Heart right ventricle (tissue), 16 donors: ENCODE results near the gene CALD1. TPM values are rescaled to one million over a fixed set of nuclear protein-coding genes. Genes with fewer than 3 reads are reported as not detected.

Source experiments
- ATAC-seq, 8 donors: fragments of 200-7000 bp; cut with Tn5 transposase; one replicate each; pipeline ENCODE4 v1.9.1; 2020; ENCODE audit warnings: mild to moderate bottlenecking in 8 of 8, moderate library complexity in 8 of 8, moderate number of reproducible peaks in 1 of 8
- DNase-seq, 2 donors: peaks; one replicate each; pipeline ENCODE4 v3.0.0-alpha.2; 2020
- H3K27ac ChIP-seq, 10 donors: fragments of 200-600 bp; sonication (generic) in 2 of 10; one replicate each; pipeline versions ENCODE4 v1.5.0 to v1.8.0; 2020 to 2022; ENCODE audit warnings: mild to moderate bottlenecking in 3 of 10
- H3K27me3 ChIP-seq, 7 donors: fragments of 200-600 bp; one replicate each; pipeline ENCODE4 v1.8.0; 2021 to 2022; ENCODE audit warnings: mild to moderate bottlenecking in 2 of 7
- H3K36me3 ChIP-seq, 9 donors: fragments of 200-600 bp; sonication (generic) in 1 of 9; one replicate each; pipeline versions ENCODE4 v1.5.0 to v1.8.0; 2020 to 2022; ENCODE audit warnings: mild to moderate bottlenecking in 2 of 9
- H3K4me1 ChIP-seq, 9 donors: fragments of 200-600 bp; sonication (generic) in 1 of 9; one replicate each; pipeline versions ENCODE4 v1.5.0 to v1.8.0; 2020 to 2022; ENCODE audit warnings: mild to moderate bottlenecking in 4 of 9
- H3K4me3 ChIP-seq, 10 donors: fragments of 200-600 bp; sonication (generic) in 2 of 10; one replicate each; pipeline versions ENCODE4 v1.5.0 to v1.8.0; 2020 to 2022; ENCODE audit warnings: mild to moderate bottlenecking in 7 of 10, moderate library complexity in 2 of 10
- H3K9me3 ChIP-seq, 11 donors: fragments of 200-600 bp in 10 of 11; sonication (generic) in 2 of 11; one replicate each; pipeline versions ENCODE4 v1.5.0 to v1.8.0; 2013 to 2022; ENCODE audit warnings: mild to moderate bottlenecking in 2 of 11, control low read depth in 1 of 11, moderate library complexity in 1 of 11
- CTCF ChIP-seq, 9 donors: fragments of 200-600 bp; sonication (generic) in 2 of 9; IDR thresholded peaks; one replicate each; pipeline versions ENCODE4 v1.5.0 to v1.8.0; 2021 to 2022; ENCODE audit warnings: antibody characterized with exemption in 9 of 9, mild to moderate bottlenecking in 5 of 9, moderate library complexity in 1 of 9
- WGBS, 2 donors: extraction: QIAGEN DNeasy Blood & Tissue Kit; methylation state at CpG; one replicate each; pipeline ENCODE4 v1.1.7; 2013; ENCODE audit warnings: inconsistent platforms in 1 of 2; 5-methylcytosine and 5-hydroxymethylcytosine counted together
- intact Hi-C, 10 donors: fragments of 100-400 bp; cut with DNase I; formaldehyde crosslinking; loops; one replicate each; pipeline versions ENCODE4 v1.11.1 to v1.14.2; 2022
- polyA plus RNA-seq, 2 donors: library from polyadenylated mRNA; stranded (reverse); fragments of 200-250 nt; gene quantifications; one replicate each; pipeline ENCODE4 v1.2.3, GENCODE V29; 2013
- total RNA-seq, 10 donors: library from RNA; stranded (reverse); fragmentation: NEBNext Ultra II Directional in 3 of 10; extraction: Animal tissue kit (Norgen Biotek cat#: 25700) in 3 of 10; gene quantifications; one replicate each; pipeline versions ENCODE4 v1.2.1 to v1.2.4, GENCODE V29; 2021 to 2023
- donor health status: Arrhythmogenic right ventricular cardiomyopathy.
- donor health status: ischemic (EF 13 %, LVEDD 7.1; RV severe dilation, severe dysfunction).
- donor health status: healthy with polysubstance abuse.
- donor health status: DM: no; HTN: yes; CAD: no.
- donor health status: DM: no; HTN: no; CAD: no.
- donor health status: ischemic (EF 25% LVEDD 6.9; RV normal size, moderate dysfunction).
- donor health status: ischemic (EF 25% LVEDD 5.7; RV mildly dilated, moderate dysfunction).
- donor health status: healthy.
- donor health status: DM: yes; HTN: yes; CAD: no.
- donor health status: Ischemic cardiomyopathy.
- donor health status: ischemic (EF 35%, LVEDD 5.7; RV mildly dilated, moderate dysfunction).
- donor health status: nonischemic (EF 11% LVEDD 7.7; RV severe dilation, severe dysfunction).
- donor health status: DM: yes; HTN: yes; CAD: no.
- donor health status: PGD.
- donor health status: ischemic (EF 29% LVEDD 5.4; RV normal size, mild dysfunction).
- donor health status: nonischemic (EF 23%, LVEDD 6.1; RV moderate dilation, normal function).

CALD1 gene
- total and polyA plus RNA-seq, 12 donors: 69.9 to 180 (median 126) TPM

- 74 to 78% methylated on average over 3 of the region's 3 CpGs for WGBS, 2 donors
- ATAC-seq (no peak), DNase-seq (no peak)
- peaks cover 0 to 51% (median 18%) of the 10 kb centered on the region in 9 donors for H3K36me3 ChIP-seq
- TF ChIP-seq CTCF (IDR thresholded peaks at IDR 0.05): peak in 6 of 9 donors; percentile 10 to 38 (median 15)
- H3K4me1 ChIP-seq: peaks cover 8 to 87% (median 58%) of the 10 kb centered on the region in 9 donors
- intact Hi-C loops: loop anchor here in 3 of 10 donors (5.0 to 10.0 kb wide), 3 partner anchors 37 to 63 kb away; no protein-coding TSS in a partner anchor
- H3K27me3 ChIP-seq: no peaks in the 10 kb centered on the region
- no peak overlapping the region for H3K4me3 ChIP-seq
- peak overlapping the region in 1 of 10 donors; percentile 27 for H3K27ac ChIP-seq
- no peaks in the 10 kb centered on the region for H3K9me3 ChIP-seq
Observed at GRCh38 chr7:134845461-134845860, 66.0 kb downstream of the CALD1 start.

- Histone ChIP-seq H3K4me3 (no peak overlapping the region), H3K27ac (peak overlapping the region in 8 of 10 donors; percentile 11 to 77 (median 44)), H3K27me3 (no peaks in the 10 kb centered on the region), H3K36me3 (peaks cover 0 to 53% (median 18%) of the 10 kb centered on the region in 9 donors), H3K9me3 (no peaks in the 10 kb centered on the region), H3K4me1 (peaks cover 2 to 79% (median 52%) of the 10 kb centered on the region in 9 donors)
- ATAC-seq (peak in 1 of 8 donors; percentile 39), DNase-seq (no peak)
- no peak for TF ChIP-seq CTCF (IDR thresholded peaks at IDR 0.05)
- intact Hi-C loops: loop anchor here in 3 of 10 donors (5.0 to 10.0 kb wide), 3 partner anchors 34 to 66 kb away; no protein-coding TSS in a partner anchor
- WGBS, 2 donors: 63 to 66% methylated on average over 7 of the region's 7 CpGs
Observed at GRCh38 chr7:134847851-134848588, 68.6 kb downstream of the CALD1 start.

GRCh38 chr7:134850066-134850465 lies 70.6 kb downstream of the CALD1 start:
- H3K4me3 ChIP-seq: no peak overlapping the region
- H3K9me3 ChIP-seq: no peaks in the 10 kb centered on the region
- no peaks in the 10 kb centered on the region for H3K27me3 ChIP-seq
- 68 to 80% methylated on average over 2 of the region's 2 CpGs for WGBS, 2 donors
- H3K27ac ChIP-seq: no peak overlapping the region
- peaks cover 0 to 38% (median 8%) of the 10 kb centered on the region in 9 donors for H3K36me3 ChIP-seq
- intact Hi-C loops: loop anchor here in 1 of 10 donors (5.0 kb wide), 1 partner anchor 38 kb away; no protein-coding TSS in a partner anchor
- peaks cover 6 to 73% (median 53%) of the 10 kb centered on the region in 9 donors for H3K4me1 ChIP-seq
- ATAC-seq: no peak
- no peak for TF ChIP-seq CTCF (IDR thresholded peaks at IDR 0.05)
- no peak for DNase-seq

GRCh38 chr7:134851141-134851540 lies 71.7 kb downstream of the CALD1 start:
- Histone ChIP-seq H3K36me3 (peaks cover 0 to 28% (median 7%) of the 10 kb centered on the region in 9 donors), H3K9me3 (no peaks in the 10 kb centered on the region), H3K27me3 (no peaks in the 10 kb centered on the region), H3K4me3 (no peak overlapping the region), H3K4me1 (peaks cover 7 to 73% (median 55%) of the 10 kb centered on the region in 9 donors), H3K27ac (peak overlapping the region in 1 of 10 donors; percentile 2)
- WGBS, 2 donors: 76 to 79% methylated on average over 3 of the region's 3 CpGs
- DNase-seq (no peak), ATAC-seq (no peak)
- TF ChIP-seq CTCF (IDR thresholded peaks at IDR 0.05): no peak
- intact Hi-C loops: loop anchor here in 1 of 10 donors (5.0 kb wide), 1 partner anchor 39 kb away; no protein-coding TSS in a partner anchor
